ENCODE results near the gene NFYA.

Gene NFYA

DNA sequence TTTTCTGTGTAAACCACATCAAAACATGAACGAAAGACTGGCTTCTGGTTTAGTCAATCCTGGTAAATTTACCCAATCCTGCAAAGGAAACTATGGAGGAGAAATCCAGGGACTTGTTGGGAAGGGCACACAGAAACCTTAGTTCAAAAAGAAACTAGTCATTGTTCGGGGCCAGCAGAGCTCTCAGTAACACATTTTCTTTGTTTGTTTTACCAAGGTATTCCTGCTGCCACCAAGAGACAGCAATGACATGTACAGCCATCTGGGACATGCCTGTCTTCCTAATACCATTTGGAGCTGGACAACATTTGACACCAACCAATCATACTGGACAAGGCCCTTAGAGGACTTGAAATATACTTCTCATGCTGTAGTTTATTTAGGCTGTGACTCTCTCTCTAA lies 8.9 kb upstream of the NFYA start:
- H3K79me2 ChIP-seq (ENCODE audit: insufficient read depth, low read length) = 0 out of 2 replicates have a peak, but pooled peaks cover 2% of the 10 kb centered on the region
- no peaks in the 10 kb centered on the region for H3K27me3 ChIP-seq (ENCODE audit: insufficient read depth, low read length, poor library complexity)
- peaks cover 62% of the 10 kb centered on the region for H3K36me3 ChIP-seq (ENCODE audit: insufficient read depth, low read length)
- H2AFZ ChIP-seq (ENCODE audit: low read depth, low read length) = no peak overlapping the region
- ATAC-seq (ENCODE audit: insufficient read depth, low read depth) = no peak
- no peaks in the 10 kb centered on the region for H3K9me3 ChIP-seq (ENCODE audit: insufficient read depth, low read length, severe bottlenecking)
- H3K9ac ChIP-seq (ENCODE audit: low read depth, low read length) = no peak overlapping the region
- no peak overlapping the region for H3K27ac ChIP-seq (ENCODE audit: low read length)
- no peak overlapping the region for H3K4me2 ChIP-seq (ENCODE audit: insufficient read depth, low read length)
- no peak for DNase-seq
- no peak for TF ChIP-seq EZH2 (IDR thresholded peaks at IDR 0.05; ENCODE audit: borderline replicate concordance, low read depth, low read length, severe bottlenecking)
- TF ChIP-seq, protein P1, sequence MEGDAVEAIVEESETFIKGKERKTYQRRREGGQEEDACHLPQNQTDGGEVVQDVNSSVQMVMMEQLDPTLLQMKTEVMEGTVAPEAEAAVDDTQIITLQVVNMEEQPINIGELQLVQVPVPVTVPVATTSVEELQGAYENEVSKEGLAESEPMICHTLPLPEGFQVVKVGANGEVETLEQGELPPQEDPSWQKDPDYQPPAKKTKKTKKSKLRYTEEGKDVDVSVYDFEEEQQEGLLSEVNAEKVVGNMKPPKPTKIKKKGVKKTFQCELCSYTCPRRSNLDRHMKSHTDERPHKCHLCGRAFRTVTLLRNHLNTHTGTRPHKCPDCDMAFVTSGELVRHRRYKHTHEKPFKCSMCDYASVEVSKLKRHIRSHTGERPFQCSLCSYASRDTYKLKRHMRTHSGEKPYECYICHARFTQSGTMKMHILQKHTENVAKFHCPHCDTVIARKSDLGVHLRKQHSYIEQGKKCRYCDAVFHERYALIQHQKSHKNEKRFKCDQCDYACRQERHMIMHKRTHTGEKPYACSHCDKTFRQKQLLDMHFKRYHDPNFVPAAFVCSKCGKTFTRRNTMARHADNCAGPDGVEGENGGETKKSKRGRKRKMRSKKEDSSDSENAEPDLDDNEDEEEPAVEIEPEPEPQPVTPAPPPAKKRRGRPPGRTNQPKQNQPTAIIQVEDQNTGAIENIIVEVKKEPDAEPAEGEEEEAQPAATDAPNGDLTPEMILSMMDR (IDR thresholded peaks at IDR 0.05; ENCODE audit: borderline replicate concordance, extremely low read depth, low read length, poor library complexity, severe bottlenecking) = no peak
- peaks cover 4% of the 10 kb centered on the region; the same call in 1 of the 2 replicates for H3K4me1 ChIP-seq (ENCODE audit: insufficient read depth, low read length)
- H3K4me3 ChIP-seq (ENCODE audit: low read depth in 1 of 2, low read length in 2 of 2) = no peak overlapping the region
- no peaks in the 10 kb centered on the region for H4K20me1 ChIP-seq (ENCODE audit: insufficient read depth, low read length)

DNA sequence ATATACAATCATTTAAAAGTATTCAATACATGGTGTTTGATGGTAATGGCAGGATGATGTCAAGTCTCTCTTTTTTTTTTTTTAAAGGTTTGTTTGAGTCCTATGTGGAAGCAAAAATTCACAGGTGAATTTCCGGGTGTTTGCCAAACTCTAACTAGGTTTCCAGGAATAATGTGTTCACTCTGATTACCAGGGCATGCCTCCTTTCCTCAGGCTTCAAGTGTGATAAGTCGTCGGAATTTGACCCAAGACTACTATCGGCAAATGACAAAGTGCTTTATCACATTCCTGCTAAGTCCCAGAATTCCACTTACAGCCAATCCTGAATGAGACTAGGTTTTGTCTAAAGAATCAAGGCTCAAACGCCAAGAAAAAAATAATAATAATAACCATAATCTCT lies 7.9 kb upstream of the NFYA start:
- no peak for ATAC-seq (ENCODE audit: insufficient read depth, low read depth)
- TF ChIP-seq EZH2 (IDR thresholded peaks at IDR 0.05; ENCODE audit: borderline replicate concordance, low read depth, low read length, severe bottlenecking) = no peak
- TF ChIP-seq, protein P1 (IDR thresholded peaks at IDR 0.05; ENCODE audit: borderline replicate concordance, extremely low read depth, low read length, poor library complexity, severe bottlenecking) = no peak
- no peak overlapping the region for H2AFZ ChIP-seq (ENCODE audit: low read depth, low read length)
- no peaks in the 10 kb centered on the region for H3K27me3 ChIP-seq (ENCODE audit: insufficient read depth, low read length, poor library complexity)
- no peak overlapping the region for H3K9ac ChIP-seq (ENCODE audit: low read depth, low read length)
- H3K27ac ChIP-seq (ENCODE audit: low read length) = no peak overlapping the region
- peaks cover 4% of the 10 kb centered on the region; the same call in 1 of the 2 replicates for H3K4me1 ChIP-seq (ENCODE audit: insufficient read depth, low read length)
- no peak for DNase-seq
- H3K9me3 ChIP-seq (ENCODE audit: insufficient read depth, low read length, severe bottlenecking) = no peaks in the 10 kb centered on the region
- no peaks in the 10 kb centered on the region for H4K20me1 ChIP-seq (ENCODE audit: insufficient read depth, low read length)
- H3K4me2 ChIP-seq (ENCODE audit: insufficient read depth, low read length) = no peak overlapping the region
- 0 out of 2 replicates have a peak, but pooled peaks cover 2% of the 10 kb centered on the region for H3K79me2 ChIP-seq (ENCODE audit: insufficient read depth, low read length)
- no peak overlapping the region for H3K4me3 ChIP-seq (ENCODE audit: low read depth in 1 of 2, low read length in 2 of 2)
- H3K36me3 ChIP-seq (ENCODE audit: insufficient read depth, low read length) = peaks cover 71% of the 10 kb centered on the region

DNA sequence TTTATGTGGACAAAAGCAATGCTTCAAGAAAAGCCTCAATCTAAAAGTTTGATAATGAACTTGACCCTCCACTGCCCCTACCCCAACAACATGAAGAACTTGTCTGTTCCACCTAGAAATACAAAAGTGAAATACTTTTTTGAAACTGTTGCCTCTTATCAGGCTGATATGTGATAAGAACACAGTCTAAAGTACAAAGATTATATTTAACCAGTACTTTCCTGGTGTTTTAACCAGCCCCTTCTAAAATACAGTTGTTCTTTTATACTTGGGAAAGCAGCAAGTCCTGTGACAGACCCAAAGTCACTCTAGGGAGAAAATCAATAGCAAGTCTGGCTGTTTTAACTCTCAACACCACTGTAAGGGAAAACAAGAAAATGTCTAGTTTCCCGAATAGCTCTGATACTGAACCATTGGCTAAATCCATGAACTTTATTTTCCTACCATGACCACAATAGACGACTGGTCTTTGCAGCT lies 7.2 kb upstream of the NFYA start:
- Histone ChIP-seq H3K27ac (ENCODE audit: low read length) (no peak overlapping the region), H3K36me3 (ENCODE audit: insufficient read depth, low read length) (peaks cover 73% of the 10 kb centered on the region), H2AFZ (ENCODE audit: low read depth, low read length) (no peak overlapping the region), H3K4me1 (ENCODE audit: insufficient read depth, low read length) (peaks cover 7% of the 10 kb centered on the region), H4K20me1 (ENCODE audit: insufficient read depth, low read length) (no peaks in the 10 kb centered on the region), H3K79me2 (ENCODE audit: insufficient read depth, low read length) (peaks cover 4% of the 10 kb centered on the region), H3K4me2 (ENCODE audit: insufficient read depth, low read length) (no peak overlapping the region), H3K4me3 (ENCODE audit: low read depth in 1 of 2, low read length in 2 of 2) (no peak overlapping the region), H3K27me3 (ENCODE audit: insufficient read depth, low read length, poor library complexity) (no peaks in the 10 kb centered on the region), H3K9ac (ENCODE audit: low read depth, low read length) (no peak overlapping the region), H3K9me3 (ENCODE audit: insufficient read depth, low read length, severe bottlenecking) (no peaks in the 10 kb centered on the region)
- ATAC-seq (ENCODE audit: insufficient read depth, low read depth) = no peak
- no peak for DNase-seq
- TF ChIP-seq, protein P1 (IDR thresholded peaks at IDR 0.05; ENCODE audit: borderline replicate concordance, extremely low read depth, low read length, poor library complexity, severe bottlenecking) = no peak
- no peak for TF ChIP-seq EZH2 (IDR thresholded peaks at IDR 0.05; ENCODE audit: borderline replicate concordance, low read depth, low read length, severe bottlenecking)
